ENCODE measurements around the gene FAM20C.
"Not testable (repeated sequence)": the region's sequence is repeated elsewhere in the genome, so short reads cannot be mapped to it uniquely, and the experiment has no call there.

FAM20C gene

DNA sequence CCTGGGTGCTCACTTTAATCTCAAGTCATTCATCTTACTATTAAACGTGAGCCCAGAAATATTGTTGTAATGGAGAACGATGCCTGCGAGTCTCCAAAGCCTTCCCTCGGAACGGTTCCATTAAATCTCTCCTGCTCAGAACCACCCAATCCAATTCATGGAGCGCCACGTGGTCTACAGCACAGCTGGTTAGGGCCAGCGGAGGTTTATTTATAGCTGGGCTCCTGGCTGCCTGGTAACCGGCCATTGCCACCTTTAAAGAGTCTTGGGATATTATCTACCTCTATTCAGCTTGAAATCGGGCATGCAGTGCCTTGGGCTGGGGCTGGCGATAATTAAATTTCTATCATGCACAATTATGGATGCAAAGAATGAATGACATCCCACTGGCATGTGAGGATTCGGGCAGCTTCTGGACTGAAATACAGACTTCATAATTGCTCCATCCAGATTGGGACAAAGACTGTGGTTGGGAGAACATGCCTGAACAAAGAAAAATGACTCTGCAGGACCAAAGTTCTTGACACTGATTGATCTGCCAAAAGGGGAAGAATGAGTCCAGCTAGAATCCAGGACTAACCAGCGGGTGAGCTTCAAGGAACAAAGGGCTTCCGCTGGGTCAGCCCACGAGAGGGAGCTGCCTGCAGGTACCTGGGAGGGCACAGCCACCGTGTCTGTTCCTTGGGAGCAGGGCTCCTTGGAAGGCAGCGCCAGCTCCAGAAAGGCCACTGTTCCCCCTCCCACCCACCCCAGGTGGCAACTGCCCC is 7.3 kb downstream of the FAM20C start:
- peaks cover 5% of the 10 kb centered on the region for H3K36me3 Mint-ChIP-seq (ENCODE audit: low read depth)
- H3K9me3 Mint-ChIP-seq = peaks cover 4% of the 10 kb centered on the region
- no peak overlapping the region for H3K27ac Mint-ChIP-seq
- H3K27me3 Mint-ChIP-seq (ENCODE audit: low read depth, poor library complexity) = peaks cover 9% of the 10 kb centered on the region
- no peak for DNase-seq
- H3K4me3 Mint-ChIP-seq = no peak overlapping the region
- H3K4me1 Mint-ChIP-seq = peaks cover 49% of the 10 kb centered on the region
- TF ChIP-seq, protein P1, sequence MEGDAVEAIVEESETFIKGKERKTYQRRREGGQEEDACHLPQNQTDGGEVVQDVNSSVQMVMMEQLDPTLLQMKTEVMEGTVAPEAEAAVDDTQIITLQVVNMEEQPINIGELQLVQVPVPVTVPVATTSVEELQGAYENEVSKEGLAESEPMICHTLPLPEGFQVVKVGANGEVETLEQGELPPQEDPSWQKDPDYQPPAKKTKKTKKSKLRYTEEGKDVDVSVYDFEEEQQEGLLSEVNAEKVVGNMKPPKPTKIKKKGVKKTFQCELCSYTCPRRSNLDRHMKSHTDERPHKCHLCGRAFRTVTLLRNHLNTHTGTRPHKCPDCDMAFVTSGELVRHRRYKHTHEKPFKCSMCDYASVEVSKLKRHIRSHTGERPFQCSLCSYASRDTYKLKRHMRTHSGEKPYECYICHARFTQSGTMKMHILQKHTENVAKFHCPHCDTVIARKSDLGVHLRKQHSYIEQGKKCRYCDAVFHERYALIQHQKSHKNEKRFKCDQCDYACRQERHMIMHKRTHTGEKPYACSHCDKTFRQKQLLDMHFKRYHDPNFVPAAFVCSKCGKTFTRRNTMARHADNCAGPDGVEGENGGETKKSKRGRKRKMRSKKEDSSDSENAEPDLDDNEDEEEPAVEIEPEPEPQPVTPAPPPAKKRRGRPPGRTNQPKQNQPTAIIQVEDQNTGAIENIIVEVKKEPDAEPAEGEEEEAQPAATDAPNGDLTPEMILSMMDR (IDR thresholded peaks at IDR 0.05) = no peak

DNA sequence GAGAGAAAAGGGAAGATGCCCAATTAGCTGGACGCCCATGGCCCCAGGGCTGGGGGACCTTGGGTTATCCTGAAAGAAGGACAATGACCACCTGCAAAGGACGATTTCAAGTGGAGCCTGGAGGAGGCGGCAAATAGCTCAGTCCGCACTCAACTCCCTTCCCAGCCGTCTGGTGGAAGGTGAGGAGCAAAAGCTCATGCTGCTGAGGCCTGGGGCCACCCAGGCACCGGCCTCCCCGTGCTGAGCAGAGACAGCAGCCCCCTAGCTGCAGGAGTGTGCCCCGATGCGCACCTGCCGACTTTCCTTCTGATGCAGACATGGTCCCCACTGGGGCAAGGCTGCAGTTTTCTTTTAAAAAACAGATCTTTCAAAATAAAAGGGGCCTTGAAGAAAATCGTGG is 7.9 kb downstream of the FAM20C start:
- TF ChIP-seq, protein P1 (IDR thresholded peaks at IDR 0.05) = no peak
- Mint-ChIP-seq H3K27ac (no peak overlapping the region), H3K4me1 (peaks cover 43% of the 10 kb centered on the region), H3K9me3 (peaks cover 4% of the 10 kb centered on the region), H3K4me3 (no peak overlapping the region), H3K36me3 (ENCODE audit: low read depth) (peaks cover 5% of the 10 kb centered on the region), H3K27me3 (ENCODE audit: low read depth, poor library complexity) (peaks cover 9% of the 10 kb centered on the region)
- no peak for DNase-seq

- H3K27ac Mint-ChIP-seq = no peak overlapping the region
- H3K27me3 Mint-ChIP-seq (ENCODE audit: low read depth, poor library complexity) = peaks cover 9% of the 10 kb centered on the region
- no peak overlapping the region for H3K4me3 Mint-ChIP-seq
- peaks cover 38% of the 10 kb centered on the region for H3K4me1 Mint-ChIP-seq
- peaks cover 5% of the 10 kb centered on the region for H3K36me3 Mint-ChIP-seq (ENCODE audit: low read depth)
- H3K9me3 Mint-ChIP-seq = peaks cover 4% of the 10 kb centered on the region
- no peak for DNase-seq
- TF ChIP-seq, protein P1 (IDR thresholded peaks at IDR 0.05) = no peak
Measured at GRCh38 chr7:200704-201103, 8.3 kb downstream of the FAM20C start.

- Mint-ChIP-seq H3K4me1 (peaks cover 23% of the 10 kb centered on the region), H3K27me3 (ENCODE audit: low read depth, poor library complexity) (peaks cover 4% of the 10 kb centered on the region), H3K4me3 (no peak overlapping the region), H3K27ac (no peak overlapping the region), H3K9me3 (peaks cover 11% of the 10 kb centered on the region), H3K36me3 (ENCODE audit: low read depth) (peaks cover 7% of the 10 kb centered on the region)
- TF ChIP-seq, protein P1 (IDR thresholded peaks at IDR 0.05) = no peak
- no peak for DNase-seq
Measured at GRCh38 chr7:204326-204725, 12.0 kb downstream of the FAM20C start.

DNA sequence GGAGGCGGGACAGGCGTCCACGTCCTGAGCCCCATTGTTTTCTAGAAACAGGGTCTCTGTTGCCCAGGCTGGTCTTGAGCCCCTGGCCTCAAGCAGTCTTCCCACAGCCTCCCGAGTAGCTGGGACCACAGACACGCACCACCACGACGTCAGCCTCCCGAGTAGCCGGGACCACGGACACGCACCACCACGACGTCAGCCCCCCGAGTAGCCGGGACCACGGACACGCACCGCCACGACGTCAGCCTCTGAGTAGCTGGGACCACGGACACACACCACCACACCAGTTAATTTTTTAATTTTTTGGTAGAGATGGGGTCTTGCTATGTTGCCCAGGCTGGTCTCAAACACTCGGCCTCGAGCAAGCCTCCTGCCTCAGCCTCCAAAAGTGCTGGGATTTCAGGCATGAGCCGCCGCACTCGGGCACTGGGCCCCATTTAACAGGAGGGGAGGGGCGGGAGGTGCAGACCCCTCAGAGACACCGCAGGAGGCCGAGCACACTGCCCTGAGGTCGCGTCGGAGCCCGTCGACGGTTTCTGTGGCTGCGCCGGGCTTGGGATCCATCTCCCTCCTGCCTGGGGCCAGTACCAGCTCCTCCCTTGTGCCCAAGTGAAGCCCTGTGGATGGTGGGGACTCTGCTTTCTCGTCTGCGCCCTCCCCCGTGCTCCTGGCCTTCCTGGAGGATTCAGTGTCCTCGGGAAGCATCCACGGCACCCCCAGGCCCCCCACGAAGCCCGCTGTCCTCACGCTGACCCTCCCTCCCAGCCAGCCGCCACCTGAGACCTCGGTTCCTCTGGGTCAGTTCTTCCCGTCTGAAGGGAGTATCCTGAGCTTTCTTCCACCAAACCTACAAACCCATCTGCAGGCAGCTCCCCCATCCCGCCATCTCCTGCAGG is 13.0 kb downstream of the FAM20C start:
- Mint-ChIP-seq H3K27ac (no peak overlapping the region), H3K4me3 (no peak overlapping the region), H3K27me3 (ENCODE audit: low read depth, poor library complexity) (peaks cover 4% of the 10 kb centered on the region), H3K36me3 (ENCODE audit: low read depth) (peaks cover 7% of the 10 kb centered on the region), H3K4me1 (peaks cover 16% of the 10 kb centered on the region), H3K9me3 (peaks cover 11% of the 10 kb centered on the region)
- DNase-seq = no peak
- TF ChIP-seq, protein P1 (IDR thresholded peaks at IDR 0.05) = no peak

- not testable (repeated sequence) for H3K36me3 Mint-ChIP-seq (ENCODE audit: low read depth); H3K4me3 Mint-ChIP-seq; H3K27me3 Mint-ChIP-seq (ENCODE audit: low read depth, poor library complexity); DNase-seq; H3K27ac Mint-ChIP-seq
- H3K9me3 Mint-ChIP-seq = peaks cover 11% of the 10 kb centered on the region
- peaks cover 11% of the 10 kb centered on the region for H3K4me1 Mint-ChIP-seq
Measured at GRCh38 chr7:206351-206750, 14.0 kb downstream of the FAM20C start.

Data from nephron progenitor cell (in vitro differentiated cells).